ENCODE measurements around the gene RAET1E.
"Not testable (repeated sequence)": the region's sequence is repeated elsewhere in the genome, so short reads cannot be mapped to it uniquely, and the experiment has no call there.

The RAET1E gene

GRCh38 chr6:149859938-149860337 lies 38.0 kb downstream of the RAET1E start:
- Histone ChIP-seq H3K79me2 (ENCODE audit: control insufficient read depth, insufficient read depth, low read length, unreplicated experiment) (peaks cover 65% of the 10 kb centered on the region), H3K4me3 (ENCODE audit: low read depth, low read length) (no peak overlapping the region), H3K27ac (ENCODE audit: low read depth, low read length) (peak overlapping the region; percentile 49; the same call in 1 of the 2 replicates), H2AFZ (ENCODE audit: low read length, unreplicated experiment) (no peak overlapping the region), H3K27me3 (ENCODE audit: insufficient read depth, low read length) (no peaks in the 10 kb centered on the region), H3K4me1 (ENCODE audit: control insufficient read depth, insufficient read depth, low read length, unreplicated experiment) (peaks cover 44% of the 10 kb centered on the region), H3K36me3 (ENCODE audit: insufficient read depth, low read length) (no peaks in the 10 kb centered on the region)

GRCh38 chr6:149859368-149859767 lies 38.5 kb downstream of the RAET1E start:
- Histone ChIP-seq H3K27me3 (ENCODE audit: insufficient read depth, low read length) (no peaks in the 10 kb centered on the region), H3K79me2 (ENCODE audit: control insufficient read depth, insufficient read depth, low read length, unreplicated experiment) (peaks cover 65% of the 10 kb centered on the region), H3K4me3 (ENCODE audit: low read depth, low read length) (no peak overlapping the region), H3K27ac (ENCODE audit: low read depth, low read length) (peak overlapping the region; percentile 49), H3K4me1 (ENCODE audit: control insufficient read depth, insufficient read depth, low read length, unreplicated experiment) (peaks cover 49% of the 10 kb centered on the region), H2AFZ (ENCODE audit: low read length, unreplicated experiment) (no peak overlapping the region), H3K36me3 (ENCODE audit: insufficient read depth, low read length) (no peaks in the 10 kb centered on the region)

- H3K79me2 ChIP-seq (ENCODE audit: control insufficient read depth, insufficient read depth, low read length, unreplicated experiment) = peaks cover 64% of the 10 kb centered on the region
Measured at GRCh38 chr6:149857541-149857940, 40.4 kb downstream of the RAET1E start.

DNA sequence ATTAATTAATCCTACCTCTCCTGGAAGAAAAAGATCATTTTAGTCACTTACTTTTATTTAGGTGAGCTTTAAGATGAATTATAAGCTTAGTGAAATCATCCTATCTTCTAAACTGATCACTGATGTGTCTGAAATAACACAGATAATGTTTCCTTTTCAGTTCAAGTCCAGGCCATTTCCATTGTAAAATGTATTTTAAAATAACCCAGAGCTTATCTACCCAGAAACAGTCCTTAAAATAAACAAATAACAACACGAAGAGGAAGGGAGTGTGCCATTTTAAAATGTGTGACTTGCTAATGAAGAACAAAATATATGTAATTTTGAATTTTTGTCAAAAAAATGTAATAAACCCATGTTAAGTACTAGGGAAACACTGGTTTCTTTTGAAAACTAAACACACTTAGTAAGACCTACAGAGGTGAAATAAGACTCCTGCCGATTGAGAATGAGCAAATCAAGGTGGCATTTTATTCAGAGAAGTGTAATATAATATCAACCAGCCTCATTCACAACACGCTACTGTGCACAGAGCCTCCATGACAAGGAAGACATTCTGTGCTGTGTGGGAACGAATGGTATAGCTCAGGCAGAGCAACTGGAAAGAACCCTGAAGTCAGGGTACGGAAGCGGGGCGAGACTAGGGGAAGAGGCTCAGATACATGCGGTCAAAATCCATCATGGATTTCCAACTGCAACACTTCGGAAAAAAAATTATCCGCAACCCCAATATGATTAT lies 41.5 kb downstream of the RAET1E start:
- Histone ChIP-seq H3K36me3 (ENCODE audit: insufficient read depth, low read length) (no peaks in the 10 kb centered on the region), H3K79me2 (ENCODE audit: control insufficient read depth, insufficient read depth, low read length, unreplicated experiment) (peaks cover 55% of the 10 kb centered on the region)

More at GRCh38 chr6:149857541-149857940, 40.4 kb downstream of the RAET1E start:
- Histone ChIP-seq H3K27me3 (ENCODE audit: insufficient read depth, low read length) (no peaks in the 10 kb centered on the region), H3K4me1 (ENCODE audit: control insufficient read depth, insufficient read depth, low read length, unreplicated experiment) (peaks cover 59% of the 10 kb centered on the region), H3K27ac (ENCODE audit: low read depth, low read length) (peak overlapping the region; percentile 97; the same call in 1 of the 2 replicates), H2AFZ (ENCODE audit: low read length, unreplicated experiment) (no peak overlapping the region), H3K36me3 (ENCODE audit: insufficient read depth, low read length) (no peaks in the 10 kb centered on the region), H3K4me3 (ENCODE audit: low read depth, low read length) (no peak overlapping the region)

DNA sequence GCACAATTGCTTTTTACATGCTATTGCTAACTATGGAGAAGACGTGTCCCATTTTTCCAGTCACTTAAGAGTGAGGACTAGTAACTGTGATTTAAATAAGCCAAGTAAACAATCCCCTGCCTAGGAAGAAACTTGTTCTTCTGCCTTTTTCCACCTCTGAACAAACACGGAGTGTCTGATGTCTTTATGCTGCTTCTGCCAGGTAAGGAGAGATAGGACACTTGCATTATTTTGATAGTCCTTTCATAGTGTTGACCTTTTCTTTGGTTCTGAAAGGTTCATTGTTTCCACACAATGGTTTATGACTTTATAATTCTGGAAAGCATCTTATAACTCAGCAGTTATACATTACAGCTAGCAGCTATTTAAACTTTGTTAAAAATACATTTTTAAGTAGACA lies 42.2 kb downstream of the RAET1E start:
- Histone ChIP-seq H3K27ac (ENCODE audit: low read depth, low read length) (peak overlapping the region; percentile 97), H3K79me2 (ENCODE audit: control insufficient read depth, insufficient read depth, low read length, unreplicated experiment) (peaks cover 49% of the 10 kb centered on the region), H3K4me1 (ENCODE audit: control insufficient read depth, insufficient read depth, low read length, unreplicated experiment) (peaks cover 61% of the 10 kb centered on the region), H3K27me3 (ENCODE audit: insufficient read depth, low read length) (no peaks in the 10 kb centered on the region), H3K4me3 (ENCODE audit: low read depth, low read length) (peak overlapping the region; percentile 75), H2AFZ (ENCODE audit: low read length, unreplicated experiment) (peak overlapping the region; percentile 3), H3K36me3 (ENCODE audit: insufficient read depth, low read length) (no peaks in the 10 kb centered on the region)

More for the DNA sequence above, 41.5 kb downstream of the RAET1E start:
- Histone ChIP-seq H3K27ac (ENCODE audit: low read depth, low read length) (peak overlapping the region; percentile 97), H2AFZ (ENCODE audit: low read length, unreplicated experiment) (no peak overlapping the region), H3K4me3 (ENCODE audit: low read depth, low read length) (peak overlapping the region; percentile 75), H3K27me3 (ENCODE audit: insufficient read depth, low read length) (no peaks in the 10 kb centered on the region), H3K4me1 (ENCODE audit: control insufficient read depth, insufficient read depth, low read length, unreplicated experiment) (peaks cover 61% of the 10 kb centered on the region)

DNA sequence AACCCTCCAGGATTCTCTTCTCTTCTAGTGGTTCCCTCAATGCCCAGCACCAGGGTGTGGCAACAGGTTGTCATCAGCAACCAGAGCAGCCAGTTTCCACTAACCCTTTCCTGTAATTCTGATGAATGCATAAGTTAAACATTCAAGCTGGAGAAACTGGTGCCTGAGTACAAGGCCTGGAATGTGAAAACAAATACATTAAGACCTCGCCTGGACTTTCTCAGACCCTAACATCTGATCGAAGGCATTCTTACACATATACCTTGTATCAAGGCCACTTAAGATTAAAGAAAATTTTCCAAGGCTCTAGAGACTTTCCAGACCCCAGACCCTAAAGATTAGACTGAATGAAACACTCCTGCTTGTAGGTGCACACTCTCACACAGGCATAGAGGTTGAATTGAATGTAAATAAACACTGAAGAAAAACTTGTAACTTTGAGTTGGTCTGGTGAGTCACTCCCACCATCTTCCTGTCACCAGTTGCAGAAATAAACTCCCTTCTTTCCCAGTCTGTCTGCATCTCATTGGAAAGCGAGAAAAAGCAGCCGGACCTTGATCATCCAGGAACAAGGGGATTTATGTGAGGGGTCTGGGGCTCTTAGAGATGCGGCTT lies 42.8 kb downstream of the RAET1E start:
- Histone ChIP-seq H3K36me3 (ENCODE audit: insufficient read depth, low read length) (no peaks in the 10 kb centered on the region), H2AFZ (ENCODE audit: low read length, unreplicated experiment) (no peak overlapping the region), H3K27me3 (ENCODE audit: insufficient read depth, low read length) (no peaks in the 10 kb centered on the region), H3K27ac (ENCODE audit: low read depth, low read length) (peak overlapping the region; percentile 97), H3K79me2 (ENCODE audit: control insufficient read depth, insufficient read depth, low read length, unreplicated experiment) (peaks cover 45% of the 10 kb centered on the region), H3K4me3 (ENCODE audit: low read depth, low read length) (peak overlapping the region; percentile 75), H3K4me1 (ENCODE audit: control insufficient read depth, insufficient read depth, low read length, unreplicated experiment) (peaks cover 58% of the 10 kb centered on the region)

DNA sequence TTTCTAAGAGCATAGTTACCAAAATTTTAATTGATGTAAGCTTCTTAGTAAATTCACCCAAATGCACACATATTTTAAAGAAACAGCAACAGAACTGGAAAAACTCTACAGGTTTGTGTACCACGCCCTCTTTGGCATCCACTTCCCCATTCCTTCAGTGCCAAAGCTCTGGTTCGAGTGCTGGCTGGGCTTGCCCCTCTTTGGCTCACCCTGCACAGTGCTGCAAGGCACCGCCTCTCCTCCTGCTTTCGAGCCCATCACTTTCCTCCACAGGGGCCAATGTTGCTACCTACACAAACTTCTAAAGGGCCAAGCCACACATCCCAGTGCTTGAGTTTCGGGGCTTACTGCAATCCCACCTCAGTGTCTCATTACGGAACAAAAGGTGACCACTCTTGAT lies 43.4 kb downstream of the RAET1E start:
- no peak overlapping the region for H2AFZ ChIP-seq (ENCODE audit: low read length, unreplicated experiment)
- H3K27me3 ChIP-seq (ENCODE audit: insufficient read depth, low read length) = no peaks in the 10 kb centered on the region
- H3K36me3 ChIP-seq (ENCODE audit: insufficient read depth, low read length) = no peaks in the 10 kb centered on the region
- H3K4me3 ChIP-seq (ENCODE audit: low read depth, low read length) = peak overlapping the region; percentile 75
- peak overlapping the region; percentile 97 for H3K27ac ChIP-seq (ENCODE audit: low read depth, low read length)
- peaks cover 56% of the 10 kb centered on the region for H3K4me1 ChIP-seq (ENCODE audit: control insufficient read depth, insufficient read depth, low read length, unreplicated experiment)
- H3K79me2 ChIP-seq (ENCODE audit: control insufficient read depth, insufficient read depth, low read length, unreplicated experiment) = peaks cover 39% of the 10 kb centered on the region

DNA sequence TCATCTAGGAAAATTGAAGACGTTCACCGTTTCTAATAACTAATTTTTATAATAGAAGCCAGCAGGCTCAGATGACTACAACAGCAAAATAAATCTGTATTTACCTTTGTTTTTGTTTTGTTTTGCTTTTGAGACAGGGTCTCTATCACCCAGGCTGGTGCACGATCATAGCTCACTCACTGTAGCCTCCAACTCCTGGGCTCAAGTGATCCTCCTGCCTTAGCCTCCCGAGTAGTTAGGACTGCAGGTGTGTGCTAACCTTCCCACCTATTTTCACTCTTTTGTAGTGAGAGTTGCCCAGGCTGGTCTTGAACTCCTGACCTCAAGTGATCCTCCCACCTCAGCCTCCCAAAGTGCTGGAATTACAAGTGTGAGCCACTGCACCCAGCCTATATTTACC lies 43.9 kb downstream of the RAET1E start:
- not testable (repeated sequence) for H3K27me3 ChIP-seq (ENCODE audit: insufficient read depth, low read length); H3K4me3 ChIP-seq (ENCODE audit: low read depth, low read length); H2AFZ ChIP-seq (ENCODE audit: low read length, unreplicated experiment); H3K36me3 ChIP-seq (ENCODE audit: insufficient read depth, low read length)
- H3K79me2 ChIP-seq (ENCODE audit: control insufficient read depth, insufficient read depth, low read length, unreplicated experiment) = peaks cover 36% of the 10 kb centered on the region
- H3K4me1 ChIP-seq (ENCODE audit: control insufficient read depth, insufficient read depth, low read length, unreplicated experiment) = peaks cover 53% of the 10 kb centered on the region
- peak overlapping the region; percentile 97 for H3K27ac ChIP-seq (ENCODE audit: low read depth, low read length)

GRCh38 chr6:149852881-149853280 lies 45.0 kb downstream of the RAET1E start:
- peaks cover 56% of the 10 kb centered on the region for H3K4me1 ChIP-seq (ENCODE audit: control insufficient read depth, insufficient read depth, low read length, unreplicated experiment)

GRCh38 chr6:149852180-149852579 lies 45.7 kb downstream of the RAET1E start:
- Histone ChIP-seq H2AFZ (ENCODE audit: low read length, unreplicated experiment) (no peak overlapping the region), H3K27ac (ENCODE audit: low read depth, low read length) (peak overlapping the region; percentile 43), H3K4me1 (ENCODE audit: control insufficient read depth, insufficient read depth, low read length, unreplicated experiment) (peaks cover 55% of the 10 kb centered on the region), H3K4me3 (ENCODE audit: low read depth, low read length) (no peak overlapping the region), H3K27me3 (ENCODE audit: insufficient read depth, low read length) (no peaks in the 10 kb centered on the region), H3K79me2 (ENCODE audit: control insufficient read depth, insufficient read depth, low read length, unreplicated experiment) (peaks cover 22% of the 10 kb centered on the region), H3K36me3 (ENCODE audit: insufficient read depth, low read length) (no peaks in the 10 kb centered on the region)

More at GRCh38 chr6:149852881-149853280, 45.0 kb downstream of the RAET1E start:
- Histone ChIP-seq H3K79me2 (ENCODE audit: control insufficient read depth, insufficient read depth, low read length, unreplicated experiment) (peaks cover 28% of the 10 kb centered on the region), H3K27ac (ENCODE audit: low read depth, low read length) (peak overlapping the region; percentile 43; the same call in 1 of the 2 replicates), H2AFZ (ENCODE audit: low read length, unreplicated experiment) (no peak overlapping the region), H3K27me3 (ENCODE audit: insufficient read depth, low read length) (no peaks in the 10 kb centered on the region), H3K4me3 (ENCODE audit: low read depth, low read length) (no peak overlapping the region), H3K36me3 (ENCODE audit: insufficient read depth, low read length) (no peaks in the 10 kb centered on the region)
